CD1c-positive myeloid dendritic cell (primary cell): ENCODE measurements around the gene PLSCR3.
A peak's percentile ranks its signal among the peaks of the same experiment; 100 is the strongest.

Experiments
- DNase-seq: peaks from one replicate; pipeline ENCODE4 v3.0.0-alpha.2; 2016; ENCODE audit errors: extremely low spot score

The PLSCR3 gene

GRCh38 chr17:7406235-7406825 lies 12.0 kb upstream of the PLSCR3 start:
- no peak for DNase-seq

- no peak for DNase-seq
Measured at GRCh38 chr17:7405350-7406234, 11.3 kb upstream of the PLSCR3 start.

GRCh38 chr17:7404737-7405349 lies 10.5 kb upstream of the PLSCR3 start:
- peak; percentile 73 for DNase-seq

- peak; percentile 99 for DNase-seq
Measured at GRCh38 chr17:7403977-7404736, 9.8 kb upstream of the PLSCR3 start, which contains the start of gene TMEM256. Gene TMEM256, minus strand, starts transcription at chr17:7404097. Its CDS starts 13 bp downstream, at chr17:7404084.

GRCh38 chr17:7403727-7403976 lies 9.3 kb upstream of the PLSCR3 start:
- no peak for DNase-seq

- DNase-seq = peak; percentile 41
Measured at GRCh38 chr17:7403043-7403726, 8.9 kb upstream of the PLSCR3 start.

- no peak for DNase-seq
Measured at GRCh38 chr17:7398612-7399011, 4.3 kb upstream of the PLSCR3 start.

GRCh38 chr17:7396147-7396546 lies 1.8 kb upstream of the PLSCR3 start:
- no peak for DNase-seq

GRCh38 chr17:7393613-7394451 lies 493 bp downstream of the PLSCR3 start:
- DNase-seq = peak; percentile 36

GRCh38 chr17:7392696-7393612 lies 1.4 kb downstream of the PLSCR3 start:
- no peak for DNase-seq

GRCh38 chr17:7391307-7391706 lies 3.0 kb downstream of the PLSCR3 start:
- no peak for DNase-seq

- no peak for DNase-seq
Measured at GRCh38 chr17:7389924-7390910, 4.1 kb downstream of the PLSCR3 start.

- no peak for DNase-seq
Measured at GRCh38 chr17:7388856-7389255, 5.5 kb downstream of the PLSCR3 start.

- DNase-seq = no peak
Measured at GRCh38 chr17:7384489-7385081, 9.7 kb downstream of the PLSCR3 start.

- peak; percentile 64 for DNase-seq
Measured at GRCh38 chr17:7383742-7384488, 10.4 kb downstream of the PLSCR3 start.

GRCh38 chr17:7383371-7383741 lies 11.0 kb downstream of the PLSCR3 start:
- no peak for DNase-seq

GRCh38 chr17:7382901-7383300 lies 11.4 kb downstream of the PLSCR3 start:
- DNase-seq = no peak
